Activated CD4-positive, alpha-beta T cell treated with anti-CD3 and anti-CD28 coated beads, Interleukin-2, Interleukin-6, amounts not matched to agents 100 ng/mL and 50 ng/mL, durations not matched to agents 16 hours and 8 hours (primary cell): Measurements from ENCODE around the gene KRTAP2-3.
"Not testable (repeated sequence)": the region's sequence is repeated elsewhere in the genome, so short reads cannot be mapped to it uniquely, and the experiment has no call there.

Source experiments
- DNase-seq: peaks from one replicate; pipeline ENCODE4 v3.0.0-alpha.2; 2020

Gene KRTAP2-3

GRCh38 chr17:41060052-41060604 is at the start of gene KRTAP2-3:
Gene KRTAP2-3 (minus strand): TSS chr17:41060114. CDS start chr17:41060050, 64 bp downstream.
- DNase-seq: no peak

- DNase-seq: not testable (repeated sequence)
These were observed 48.9 kb upstream of the KRTAP2-3 start for GRCh38 chr17:41108728-41109386.

GRCh38 chr17:41107941-41108450 is 48.1 kb upstream of the KRTAP2-3 start:
- no peak for DNase-seq

GRCh38 chr17:41105347-41105746 is 45.4 kb upstream of the KRTAP2-3 start, which contains the start of gene KRTAP4-9:
Gene KRTAP4-9 (plus strand): TSS chr17:41105389. CDS start chr17:41105389, 0 bp downstream.
- DNase-seq: not testable (repeated sequence)

GRCh38 chr17:41104386-41105038 is 44.6 kb upstream of the KRTAP2-3 start:
- DNase-seq: not testable (repeated sequence)

- DNase-seq: no peak
These were observed 44.0 kb upstream of the KRTAP2-3 start for GRCh38 chr17:41103896-41104295.

GRCh38 chr17:41101586-41102259 is 41.8 kb upstream of the KRTAP2-3 start, which contains the start of gene KRTAP4-16:
Gene KRTAP4-16 (minus strand): TSS chr17:41102209. CDS start chr17:41102209, 0 bp downstream.
- DNase-seq: no peak

- DNase-seq: not testable (repeated sequence)
These were observed 40.0 kb upstream of the KRTAP2-3 start for GRCh38 chr17:41099682-41100480.

- DNase-seq: no peak
These were observed 38.6 kb upstream of the KRTAP2-3 start for GRCh38 chr17:41098481-41098880.

GRCh38 chr17:41098042-41098441 is 38.1 kb upstream of the KRTAP2-3 start, which contains the start of gene KRTAP4-8:
Gene KRTAP4-8 (minus strand): TSS chr17:41098142. CDS start chr17:41098084, 58 bp downstream.
- DNase-seq: no peak

- no peak for DNase-seq
These were observed 36.1 kb upstream of the KRTAP2-3 start for GRCh38 chr17:41096055-41096454.

- not testable (repeated sequence) for DNase-seq
These were observed 28.9 kb upstream of the KRTAP2-3 start for GRCh38 chr17:41088760-41089352.

- not testable (repeated sequence) for DNase-seq
These were observed 24.4 kb upstream of the KRTAP2-3 start, which contains the start of gene KRTAP4-7 for GRCh38 chr17:41084100-41084856. Gene KRTAP4-7 (plus strand): TSS chr17:41084150. CDS start chr17:41084207, 57 bp downstream.

GRCh38 chr17:41083427-41083826 is 23.5 kb upstream of the KRTAP2-3 start:
- not testable (repeated sequence) for DNase-seq

- no peak for DNase-seq
These were observed 22.7 kb upstream of the KRTAP2-3 start for GRCh38 chr17:41082626-41083025.

- DNase-seq: no peak
These were observed 16.9 kb upstream of the KRTAP2-3 start for GRCh38 chr17:41076788-41077187.

GRCh38 chr17:41073676-41074075 is 13.8 kb upstream of the KRTAP2-3 start:
- DNase-seq: no peak

GRCh38 chr17:41071606-41072360 is 11.9 kb upstream of the KRTAP2-3 start:
- no peak for DNase-seq

- no peak for DNase-seq
These were observed 9.1 kb upstream of the KRTAP2-3 start for GRCh38 chr17:41069031-41069430.

GRCh38 chr17:41067281-41067680 is 7.4 kb upstream of the KRTAP2-3 start:
- no peak for DNase-seq
